ENCODE results near the gene HGF. TPM values are rescaled to one million over a fixed set of nuclear protein-coding genes. Genes with fewer than 3 reads are reported as not detected.

The HGF gene
- total RNA-seq, 2 experiments from 2014 or later = not detected

DNA sequence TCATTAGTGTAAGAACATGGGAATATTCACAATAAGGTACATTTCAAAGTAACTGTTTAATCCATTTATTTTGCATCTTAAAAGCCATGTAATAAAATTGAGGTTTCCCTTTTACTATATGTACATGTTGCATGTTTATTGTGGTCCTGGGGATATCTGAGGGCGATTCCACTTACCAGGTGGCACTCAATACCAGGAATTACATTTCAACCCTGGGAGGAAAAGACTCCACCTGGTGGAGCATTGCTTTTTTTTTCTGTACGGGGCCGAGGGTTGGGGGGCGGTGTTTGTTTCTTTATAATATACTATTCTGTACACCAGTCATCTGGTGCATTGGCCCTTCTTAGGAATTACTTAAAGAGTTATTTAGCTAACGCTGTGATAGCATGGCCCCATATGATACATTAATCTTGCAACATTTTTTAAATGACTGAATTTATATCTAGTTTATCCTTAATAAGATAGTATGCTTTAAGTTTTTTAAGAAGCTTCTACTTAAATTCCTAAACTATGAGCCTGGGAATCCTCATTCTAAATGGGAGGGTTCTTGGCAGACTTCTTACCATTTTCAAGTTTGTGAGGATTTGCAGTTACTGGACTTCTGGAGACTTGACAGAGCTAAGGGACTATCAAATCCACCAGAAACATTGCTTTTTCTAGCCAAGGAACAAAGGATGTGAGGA lies 7.2 kb upstream of the HGF start:
- ChIA-PET POLR2A (no interaction called here), CTCF (ENCODE audit: unreplicated experiment) (no interaction called here)
- H4K20me1 ChIP-seq (ENCODE audit: insufficient read depth, low read length) = no peaks in the 10 kb centered on the region
- no peaks in the 10 kb centered on the region for H3K9me2 ChIP-seq (ENCODE audit: insufficient read depth, low read length)
- no peaks in the 10 kb centered on the region for H3K9me3 ChIP-seq (ENCODE audit: low read length)
- H3K4me2 ChIP-seq (ENCODE audit: low read length) = no peak overlapping the region
- H3K27ac ChIP-seq (ENCODE audit: low read depth, low read length, poor library complexity, severe bottlenecking) = no peak overlapping the region
- no peaks in the 10 kb centered on the region for H3K4me1 ChIP-seq (ENCODE audit: insufficient read depth, low read length, poor library complexity, severe bottlenecking)
- H3K4me3 ChIP-seq (ENCODE audit: low read depth, low read length, poor library complexity, severe bottlenecking) = no peak overlapping the region
- BruUV-seq (replicated peaks) = no TSS peak
- no peaks in the 10 kb centered on the region for H3K36me3 ChIP-seq (ENCODE audit: insufficient read depth, low read length)
- TF ChIP-seq EZH2phosphoT487 (IDR thresholded peaks at IDR 0.05; ENCODE audit: borderline replicate concordance, low read depth, low read length) = no peak
- TF ChIP-seq, protein P1, sequence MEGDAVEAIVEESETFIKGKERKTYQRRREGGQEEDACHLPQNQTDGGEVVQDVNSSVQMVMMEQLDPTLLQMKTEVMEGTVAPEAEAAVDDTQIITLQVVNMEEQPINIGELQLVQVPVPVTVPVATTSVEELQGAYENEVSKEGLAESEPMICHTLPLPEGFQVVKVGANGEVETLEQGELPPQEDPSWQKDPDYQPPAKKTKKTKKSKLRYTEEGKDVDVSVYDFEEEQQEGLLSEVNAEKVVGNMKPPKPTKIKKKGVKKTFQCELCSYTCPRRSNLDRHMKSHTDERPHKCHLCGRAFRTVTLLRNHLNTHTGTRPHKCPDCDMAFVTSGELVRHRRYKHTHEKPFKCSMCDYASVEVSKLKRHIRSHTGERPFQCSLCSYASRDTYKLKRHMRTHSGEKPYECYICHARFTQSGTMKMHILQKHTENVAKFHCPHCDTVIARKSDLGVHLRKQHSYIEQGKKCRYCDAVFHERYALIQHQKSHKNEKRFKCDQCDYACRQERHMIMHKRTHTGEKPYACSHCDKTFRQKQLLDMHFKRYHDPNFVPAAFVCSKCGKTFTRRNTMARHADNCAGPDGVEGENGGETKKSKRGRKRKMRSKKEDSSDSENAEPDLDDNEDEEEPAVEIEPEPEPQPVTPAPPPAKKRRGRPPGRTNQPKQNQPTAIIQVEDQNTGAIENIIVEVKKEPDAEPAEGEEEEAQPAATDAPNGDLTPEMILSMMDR (conservative IDR thresholded peaks at IDR 0.05; ENCODE audit: low read length) = peak; percentile 60
- H2AFZ ChIP-seq (ENCODE audit: low read length) = 0 out of 2 replicates have a peak overlapping the region, but pooled peaks have one; percentile 25
- DNase-seq (ENCODE audit: low spot score) = no peak
- intact Hi-C loops (cut with micrococcal nuclease; ENCODE audit: unreplicated experiment) = no loop called here
- no peaks in the 10 kb centered on the region for H3K79me2 ChIP-seq (ENCODE audit: insufficient read depth, low read depth, low read length)

DNA sequence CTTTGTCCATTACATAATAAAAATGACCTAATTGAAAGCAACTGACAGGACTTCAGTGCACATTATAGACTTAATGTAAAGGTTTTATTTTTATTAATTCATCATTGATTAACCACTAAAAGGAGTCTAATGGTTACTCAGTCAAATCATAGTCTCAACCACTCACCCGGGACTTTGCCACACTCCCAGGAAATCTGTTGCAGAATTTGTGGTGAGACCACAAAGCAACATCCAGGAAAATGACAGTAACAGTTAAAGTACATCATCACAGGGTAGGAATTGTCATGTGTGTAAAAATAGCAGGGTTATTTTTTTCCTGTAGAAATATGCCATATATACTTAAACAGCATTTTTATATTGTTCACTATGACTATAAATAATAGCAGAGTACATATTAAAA lies 6.3 kb upstream of the HGF start:
- CTCF ChIA-PET (ENCODE audit: unreplicated experiment) = no interaction called here
- no TSS peak for BruUV-seq (replicated peaks)

DNA sequence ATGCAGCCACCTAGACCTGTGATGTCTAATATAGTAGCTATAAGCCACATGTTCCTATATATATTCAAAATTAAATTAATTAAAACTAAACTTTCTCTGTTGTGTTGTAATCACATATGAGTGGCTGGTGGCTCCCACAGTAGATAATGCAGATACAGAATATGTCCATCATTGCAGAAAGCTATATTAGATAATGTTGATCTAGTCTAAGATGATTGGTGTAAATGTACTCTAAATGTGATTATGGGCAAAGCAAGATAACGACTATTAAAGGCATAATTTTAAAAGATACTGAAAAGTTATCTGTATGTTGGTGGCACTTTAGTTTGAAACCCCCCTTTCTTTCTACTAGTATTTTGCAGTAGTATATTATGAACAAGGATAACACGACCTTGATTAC lies 5.7 kb upstream of the HGF start:
- Histone ChIP-seq H3K79me2 (ENCODE audit: insufficient read depth, low read depth, low read length) (no peaks in the 10 kb centered on the region), H2AFZ (ENCODE audit: low read length) (no peak overlapping the region), H3K9me2 (ENCODE audit: insufficient read depth, low read length) (no peaks in the 10 kb centered on the region), H3K4me1 (ENCODE audit: insufficient read depth, low read length, poor library complexity, severe bottlenecking) (no peaks in the 10 kb centered on the region), H3K4me3 (ENCODE audit: low read depth, low read length, poor library complexity, severe bottlenecking) (no peak overlapping the region), H3K27ac (ENCODE audit: low read depth, low read length, poor library complexity, severe bottlenecking) (no peak overlapping the region), H3K4me2 (ENCODE audit: low read length) (no peak overlapping the region), H3K36me3 (ENCODE audit: insufficient read depth, low read length) (no peaks in the 10 kb centered on the region), H3K9me3 (ENCODE audit: low read length) (no peaks in the 10 kb centered on the region), H4K20me1 (ENCODE audit: insufficient read depth, low read length) (no peaks in the 10 kb centered on the region)
- TF ChIP-seq EZH2phosphoT487 (IDR thresholded peaks at IDR 0.05; ENCODE audit: borderline replicate concordance, low read depth, low read length) = no peak
- TF ChIP-seq, protein P1 (conservative IDR thresholded peaks at IDR 0.05; ENCODE audit: low read length) = no peak
- CTCF ChIA-PET (ENCODE audit: unreplicated experiment) = no interaction called here
- intact Hi-C loops (cut with micrococcal nuclease; ENCODE audit: unreplicated experiment) = no loop called here
- no TSS peak for BruUV-seq (replicated peaks)
- no peak for DNase-seq (ENCODE audit: low spot score)
- POLR2A ChIA-PET = no interaction called here

More for the DNA sequence above, 6.3 kb upstream of the HGF start:
- Histone ChIP-seq H3K9me3 (ENCODE audit: low read length) (no peaks in the 10 kb centered on the region), H3K4me3 (ENCODE audit: low read depth, low read length, poor library complexity, severe bottlenecking) (no peak overlapping the region), H3K79me2 (ENCODE audit: insufficient read depth, low read depth, low read length) (no peaks in the 10 kb centered on the region), H4K20me1 (ENCODE audit: insufficient read depth, low read length) (no peaks in the 10 kb centered on the region), H3K27ac (ENCODE audit: low read depth, low read length, poor library complexity, severe bottlenecking) (no peak overlapping the region), H3K4me2 (ENCODE audit: low read length) (no peak overlapping the region), H3K4me1 (ENCODE audit: insufficient read depth, low read length, poor library complexity, severe bottlenecking) (no peaks in the 10 kb centered on the region), H3K36me3 (ENCODE audit: insufficient read depth, low read length) (no peaks in the 10 kb centered on the region), H2AFZ (ENCODE audit: low read length) (no peak overlapping the region), H3K9me2 (ENCODE audit: insufficient read depth, low read length) (no peaks in the 10 kb centered on the region)
- intact Hi-C loops (cut with micrococcal nuclease; ENCODE audit: unreplicated experiment) = no loop called here
- DNase-seq (ENCODE audit: low spot score) = no peak
- no peak for TF ChIP-seq EZH2phosphoT487 (IDR thresholded peaks at IDR 0.05; ENCODE audit: borderline replicate concordance, low read depth, low read length)
- TF ChIP-seq, protein P1 (conservative IDR thresholded peaks at IDR 0.05; ENCODE audit: low read length) = no peak
- POLR2A ChIA-PET = no interaction called here
